Measurements from ENCODE around the gene FANCC. TPM values are rescaled to one million over a fixed set of nuclear protein-coding genes. Genes with fewer than 3 reads are reported as not detected.

The FANCC gene
- total RNA-seq, 1 experiment from 2014 or later: 14.5 TPM

DNA sequence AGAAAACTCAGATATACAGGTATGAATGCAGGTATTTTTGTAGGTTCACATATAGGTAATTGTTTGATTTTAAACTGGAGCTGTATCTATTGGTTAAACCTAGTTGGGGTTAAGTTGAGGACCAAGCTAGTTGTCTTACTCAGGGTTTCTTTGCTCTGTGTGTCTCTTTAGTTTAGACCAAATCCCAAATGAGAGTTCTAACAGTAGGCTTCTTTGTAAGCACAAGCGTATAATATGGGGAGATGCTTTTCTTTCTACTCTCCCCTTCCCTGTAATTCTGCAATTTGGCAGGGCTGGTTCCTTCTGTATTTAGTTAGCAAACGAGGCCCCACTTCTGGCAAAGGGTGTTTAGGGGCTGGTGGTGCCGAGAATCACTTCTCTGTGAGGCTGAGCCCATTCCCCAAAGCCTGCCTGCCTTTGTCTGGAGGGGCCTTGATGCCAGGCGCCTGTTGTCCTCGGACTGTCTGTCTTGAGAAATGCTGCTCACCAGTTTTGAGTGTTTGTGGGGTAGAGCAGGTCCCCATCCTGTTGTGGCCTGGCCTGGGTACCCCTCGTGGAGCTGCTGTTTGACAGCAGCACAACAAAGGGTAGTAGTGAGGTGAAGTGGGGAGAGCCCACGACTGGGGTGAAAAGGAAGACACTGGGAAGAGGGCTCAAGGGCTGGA lies 259.3 kb downstream of the FANCC start:
- TF ChIP-seq, protein P1, sequence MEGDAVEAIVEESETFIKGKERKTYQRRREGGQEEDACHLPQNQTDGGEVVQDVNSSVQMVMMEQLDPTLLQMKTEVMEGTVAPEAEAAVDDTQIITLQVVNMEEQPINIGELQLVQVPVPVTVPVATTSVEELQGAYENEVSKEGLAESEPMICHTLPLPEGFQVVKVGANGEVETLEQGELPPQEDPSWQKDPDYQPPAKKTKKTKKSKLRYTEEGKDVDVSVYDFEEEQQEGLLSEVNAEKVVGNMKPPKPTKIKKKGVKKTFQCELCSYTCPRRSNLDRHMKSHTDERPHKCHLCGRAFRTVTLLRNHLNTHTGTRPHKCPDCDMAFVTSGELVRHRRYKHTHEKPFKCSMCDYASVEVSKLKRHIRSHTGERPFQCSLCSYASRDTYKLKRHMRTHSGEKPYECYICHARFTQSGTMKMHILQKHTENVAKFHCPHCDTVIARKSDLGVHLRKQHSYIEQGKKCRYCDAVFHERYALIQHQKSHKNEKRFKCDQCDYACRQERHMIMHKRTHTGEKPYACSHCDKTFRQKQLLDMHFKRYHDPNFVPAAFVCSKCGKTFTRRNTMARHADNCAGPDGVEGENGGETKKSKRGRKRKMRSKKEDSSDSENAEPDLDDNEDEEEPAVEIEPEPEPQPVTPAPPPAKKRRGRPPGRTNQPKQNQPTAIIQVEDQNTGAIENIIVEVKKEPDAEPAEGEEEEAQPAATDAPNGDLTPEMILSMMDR (IDR thresholded peaks at IDR 0.05; ENCODE audit: unreplicated experiment): no peak
- DNase-seq: no peak
- peaks cover 76% of the 10 kb centered on the region for H3K36me3 Mint-ChIP-seq (ENCODE audit: insufficient read depth, unreplicated experiment)
- H3K4me3 Mint-ChIP-seq (ENCODE audit: low read depth, unreplicated experiment): peak overlapping the region; percentile 58
- BruUV-seq (replicated peaks): no TSS peak
- peaks cover 65% of the 10 kb centered on the region for H3K4me1 Mint-ChIP-seq (ENCODE audit: low read depth, unreplicated experiment)
- intact Hi-C loops (cut with micrococcal nuclease; ENCODE audit: unreplicated experiment): no loop called here
- CTCF ChIA-PET: interaction anchor here (1.1 kb wide), 1 partner anchor 13 kb away, joined by 4 read pairs; no protein-coding TSS in a partner anchor
- H3K27ac Mint-ChIP-seq (ENCODE audit: unreplicated experiment): peak overlapping the region; percentile 77
- no peaks in the 10 kb centered on the region for H3K9me3 Mint-ChIP-seq (ENCODE audit: low read depth, unreplicated experiment)
- no peaks in the 10 kb centered on the region for H3K27me3 Mint-ChIP-seq (ENCODE audit: unreplicated experiment)

DNA sequence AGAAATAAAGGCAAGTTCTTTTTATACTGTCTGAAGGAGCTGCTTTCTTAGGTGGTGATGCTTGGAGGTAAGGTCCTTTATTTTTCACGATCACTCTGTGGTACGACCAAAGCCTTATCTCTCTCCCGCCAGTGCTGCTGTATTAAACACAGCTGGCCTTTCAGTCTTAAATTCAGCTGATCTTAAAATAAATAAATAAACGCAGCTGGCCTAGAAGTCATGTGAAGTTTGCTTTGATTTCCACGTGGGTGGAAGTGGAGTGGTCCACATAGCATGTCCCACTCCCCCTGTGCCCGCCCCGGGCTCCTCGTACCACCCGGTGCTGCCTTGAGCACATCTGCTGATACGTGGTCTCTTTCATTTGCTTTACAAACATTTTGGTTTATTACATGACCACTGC lies 260.4 kb downstream of the FANCC start:
- TF ChIP-seq, protein P1 (IDR thresholded peaks at IDR 0.05; ENCODE audit: unreplicated experiment): no peak
- no peak for DNase-seq
- Mint-ChIP-seq H3K27me3 (ENCODE audit: unreplicated experiment) (no peaks in the 10 kb centered on the region), H3K27ac (ENCODE audit: unreplicated experiment) (peak overlapping the region; percentile 77), H3K36me3 (ENCODE audit: insufficient read depth, unreplicated experiment) (peaks cover 76% of the 10 kb centered on the region), H3K4me3 (ENCODE audit: low read depth, unreplicated experiment) (peak overlapping the region; percentile 58), H3K4me1 (ENCODE audit: low read depth, unreplicated experiment) (peaks cover 56% of the 10 kb centered on the region), H3K9me3 (ENCODE audit: low read depth, unreplicated experiment) (no peaks in the 10 kb centered on the region)
- CTCF ChIA-PET: no interaction called here
- BruUV-seq (replicated peaks): no TSS peak
- intact Hi-C loops (cut with micrococcal nuclease; ENCODE audit: unreplicated experiment): no loop called here

DNA sequence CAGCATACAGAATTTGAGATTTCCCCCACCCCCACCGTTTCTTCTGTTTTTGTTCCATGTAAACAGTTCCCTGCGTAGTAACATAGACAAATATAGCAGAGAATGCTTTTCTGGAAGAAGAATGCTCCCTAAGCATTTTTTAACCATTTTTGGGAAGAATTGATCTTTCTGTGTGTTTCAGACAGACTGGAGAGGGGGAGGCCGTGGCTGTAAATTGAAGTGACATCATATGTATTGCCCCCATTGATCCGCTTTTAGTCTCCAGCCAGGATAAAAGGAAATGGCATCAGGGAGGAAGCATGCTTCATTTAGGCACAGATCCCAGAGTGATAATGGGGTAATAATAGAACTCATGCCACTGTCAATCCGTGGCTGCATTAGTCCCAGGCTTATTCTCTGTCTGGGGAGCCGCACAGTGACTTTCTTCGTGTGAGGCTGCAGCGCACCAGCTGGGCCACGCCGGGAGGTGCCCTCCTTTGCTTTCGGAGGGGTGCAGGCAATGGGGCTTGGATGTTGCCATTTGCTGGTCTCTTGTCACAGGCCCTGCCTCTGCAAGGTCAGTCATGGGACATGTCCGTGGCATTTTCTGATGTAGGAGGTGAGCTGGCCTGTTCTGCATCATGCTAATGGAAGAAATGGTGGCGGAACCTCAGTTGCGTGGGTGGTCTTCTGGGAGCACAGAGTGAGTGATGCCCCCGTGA lies 261.5 kb downstream of the FANCC start:
- TF ChIP-seq, protein P1 (IDR thresholded peaks at IDR 0.05; ENCODE audit: unreplicated experiment): no peak
- Mint-ChIP-seq H3K9me3 (ENCODE audit: low read depth, unreplicated experiment) (no peaks in the 10 kb centered on the region), H3K27me3 (ENCODE audit: unreplicated experiment) (no peaks in the 10 kb centered on the region), H3K4me3 (ENCODE audit: low read depth, unreplicated experiment) (peak overlapping the region; percentile 58), H3K4me1 (ENCODE audit: low read depth, unreplicated experiment) (peaks cover 55% of the 10 kb centered on the region), H3K27ac (ENCODE audit: unreplicated experiment) (peak overlapping the region; percentile 64), H3K36me3 (ENCODE audit: insufficient read depth, unreplicated experiment) (peaks cover 87% of the 10 kb centered on the region)
- intact Hi-C loops (cut with micrococcal nuclease; ENCODE audit: unreplicated experiment): no loop called here
- no peak for DNase-seq
- BruUV-seq (replicated peaks): no TSS peak
- CTCF ChIA-PET: no interaction called here

DNA sequence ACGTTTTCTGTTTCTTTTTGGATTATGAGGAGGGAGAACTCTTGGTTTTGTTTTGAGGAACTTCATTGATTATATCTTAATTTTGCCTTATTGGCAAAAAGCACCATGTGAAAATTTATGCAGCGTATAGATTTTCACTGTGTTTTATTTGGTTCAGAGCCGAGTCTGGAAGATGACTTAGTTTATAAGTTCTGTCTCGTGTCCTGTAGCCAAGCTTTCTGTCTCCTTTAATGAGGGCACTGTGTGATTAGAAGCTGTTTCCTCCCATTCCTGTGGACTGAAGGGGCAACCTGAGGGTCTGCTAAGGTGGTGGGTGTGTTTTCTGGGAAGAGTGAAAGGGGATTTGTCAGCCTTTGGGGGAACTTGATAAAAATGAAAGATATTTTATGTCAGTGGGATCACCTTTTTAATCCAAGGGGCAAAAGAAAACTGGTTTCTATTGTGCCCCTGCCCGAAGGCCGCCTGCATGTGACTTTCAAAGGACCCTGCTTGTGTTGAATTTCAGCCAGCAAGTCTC lies 262.1 kb downstream of the FANCC start:
- Mint-ChIP-seq H3K4me1 (ENCODE audit: low read depth, unreplicated experiment) (peaks cover 49% of the 10 kb centered on the region), H3K27me3 (ENCODE audit: unreplicated experiment) (no peaks in the 10 kb centered on the region), H3K4me3 (ENCODE audit: low read depth, unreplicated experiment) (peak overlapping the region; percentile 58), H3K9me3 (ENCODE audit: low read depth, unreplicated experiment) (no peaks in the 10 kb centered on the region), H3K27ac (ENCODE audit: unreplicated experiment) (peak overlapping the region; percentile 64), H3K36me3 (ENCODE audit: insufficient read depth, unreplicated experiment) (peaks cover 88% of the 10 kb centered on the region)
- BruUV-seq (replicated peaks): no TSS peak
- CTCF ChIA-PET: no interaction called here
- intact Hi-C loops (cut with micrococcal nuclease; ENCODE audit: unreplicated experiment): no loop called here
- TF ChIP-seq, protein P1 (IDR thresholded peaks at IDR 0.05; ENCODE audit: unreplicated experiment): no peak
- DNase-seq: no peak
